Measurements from ENCODE around the gene CHRNA4. TPM values are rescaled to one million over a fixed set of nuclear protein-coding genes. Genes with fewer than 3 reads are reported as not detected.

CHRNA4 gene
- total RNA-seq, 1 experiment from 2014 or later = 2.4 TPM

DNA sequence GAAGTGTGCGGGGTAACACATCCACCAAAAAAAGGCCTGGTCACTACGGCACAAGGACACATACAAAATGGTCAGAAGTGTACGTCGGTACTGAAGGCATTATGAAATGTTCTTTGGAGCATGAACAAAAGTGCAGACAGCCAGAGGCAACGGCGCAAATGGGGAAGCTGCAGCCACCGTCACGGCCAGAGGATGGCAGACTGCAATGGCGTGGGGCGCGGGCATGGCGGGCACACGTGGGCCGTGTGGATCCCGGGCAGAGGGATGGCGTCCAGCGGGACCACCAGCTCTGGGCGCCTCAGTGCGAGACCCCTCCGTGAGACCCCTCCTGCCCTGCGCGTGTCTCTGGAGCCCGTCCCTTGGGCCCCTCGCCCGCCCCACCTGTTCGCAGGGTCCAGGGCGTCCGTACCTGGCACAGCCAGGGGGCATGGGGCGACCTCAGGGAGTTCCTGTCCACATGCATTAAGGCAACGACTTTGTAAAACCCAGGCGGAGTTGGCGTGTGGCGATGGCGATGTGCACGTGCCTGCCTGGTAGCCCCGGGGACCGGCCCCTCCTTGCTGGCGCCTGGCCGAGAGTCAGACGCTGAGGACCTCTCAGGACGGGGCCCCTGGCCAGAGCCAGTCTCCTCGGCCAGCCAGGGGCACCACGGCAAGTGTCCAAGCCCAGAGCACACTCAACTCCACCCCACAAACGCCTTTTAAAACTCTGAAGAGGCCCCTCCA lies 39.5 kb upstream of the CHRNA4 start:
- in situ Hi-C loops (cut with HindIII; ENCODE audit: low pct_unique_long_range_greater_than_20kb, low sequenced_read_pairs) = no loop called here
- Histone ChIP-seq H3K9me3 (ENCODE audit: control insufficient read depth, insufficient read depth, low read depth, low read length) (no peaks in the 10 kb centered on the region), H3K27ac (ENCODE audit: low read length) (no peak overlapping the region), H3K27me3 (ENCODE audit: control insufficient read depth, insufficient read depth, low read length) (no peaks in the 10 kb centered on the region), H3K36me3 (ENCODE audit: control insufficient read depth, insufficient read depth, low read length) (no peaks in the 10 kb centered on the region), H3K4me1 (ENCODE audit: control insufficient read depth, insufficient read depth, low read length) (peaks cover 11% of the 10 kb centered on the region; the same call in 1 of the 2 replicates), H3K4me3 (ENCODE audit: low read depth in 2 of 2, low read length in 2 of 2) (no peak overlapping the region)
- intact Hi-C loops (cut with micrococcal nuclease; ENCODE audit: unreplicated experiment) = no loop called here
- ATAC-seq (no peak), DNase-seq (ENCODE audit: low read depth, low spot score) (no peak)
- BruUV-seq (replicated peaks) = no TSS peak
- ChIA-PET CTCF (no interaction called here), POLR2A (no interaction called here)
- TF ChIP-seq, protein P1, sequence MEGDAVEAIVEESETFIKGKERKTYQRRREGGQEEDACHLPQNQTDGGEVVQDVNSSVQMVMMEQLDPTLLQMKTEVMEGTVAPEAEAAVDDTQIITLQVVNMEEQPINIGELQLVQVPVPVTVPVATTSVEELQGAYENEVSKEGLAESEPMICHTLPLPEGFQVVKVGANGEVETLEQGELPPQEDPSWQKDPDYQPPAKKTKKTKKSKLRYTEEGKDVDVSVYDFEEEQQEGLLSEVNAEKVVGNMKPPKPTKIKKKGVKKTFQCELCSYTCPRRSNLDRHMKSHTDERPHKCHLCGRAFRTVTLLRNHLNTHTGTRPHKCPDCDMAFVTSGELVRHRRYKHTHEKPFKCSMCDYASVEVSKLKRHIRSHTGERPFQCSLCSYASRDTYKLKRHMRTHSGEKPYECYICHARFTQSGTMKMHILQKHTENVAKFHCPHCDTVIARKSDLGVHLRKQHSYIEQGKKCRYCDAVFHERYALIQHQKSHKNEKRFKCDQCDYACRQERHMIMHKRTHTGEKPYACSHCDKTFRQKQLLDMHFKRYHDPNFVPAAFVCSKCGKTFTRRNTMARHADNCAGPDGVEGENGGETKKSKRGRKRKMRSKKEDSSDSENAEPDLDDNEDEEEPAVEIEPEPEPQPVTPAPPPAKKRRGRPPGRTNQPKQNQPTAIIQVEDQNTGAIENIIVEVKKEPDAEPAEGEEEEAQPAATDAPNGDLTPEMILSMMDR (IDR thresholded peaks at IDR 0.05) = no peak; the same call in 1 of the 2 replicates
- TF ChIP-seq TCF7L2 (IDR thresholded peaks at IDR 0.05; ENCODE audit: low read depth, low read length) (no peak), POLR2AphosphoS5 (IDR thresholded peaks at IDR 0.05; ENCODE audit: low read depth, low read length) (no peak), SIN3A (IDR thresholded peaks at IDR 0.05; ENCODE audit: borderline replicate concordance, insufficient read depth, low read depth, low read length) (no peak)
- TF ChIP-seq, protein P2, sequence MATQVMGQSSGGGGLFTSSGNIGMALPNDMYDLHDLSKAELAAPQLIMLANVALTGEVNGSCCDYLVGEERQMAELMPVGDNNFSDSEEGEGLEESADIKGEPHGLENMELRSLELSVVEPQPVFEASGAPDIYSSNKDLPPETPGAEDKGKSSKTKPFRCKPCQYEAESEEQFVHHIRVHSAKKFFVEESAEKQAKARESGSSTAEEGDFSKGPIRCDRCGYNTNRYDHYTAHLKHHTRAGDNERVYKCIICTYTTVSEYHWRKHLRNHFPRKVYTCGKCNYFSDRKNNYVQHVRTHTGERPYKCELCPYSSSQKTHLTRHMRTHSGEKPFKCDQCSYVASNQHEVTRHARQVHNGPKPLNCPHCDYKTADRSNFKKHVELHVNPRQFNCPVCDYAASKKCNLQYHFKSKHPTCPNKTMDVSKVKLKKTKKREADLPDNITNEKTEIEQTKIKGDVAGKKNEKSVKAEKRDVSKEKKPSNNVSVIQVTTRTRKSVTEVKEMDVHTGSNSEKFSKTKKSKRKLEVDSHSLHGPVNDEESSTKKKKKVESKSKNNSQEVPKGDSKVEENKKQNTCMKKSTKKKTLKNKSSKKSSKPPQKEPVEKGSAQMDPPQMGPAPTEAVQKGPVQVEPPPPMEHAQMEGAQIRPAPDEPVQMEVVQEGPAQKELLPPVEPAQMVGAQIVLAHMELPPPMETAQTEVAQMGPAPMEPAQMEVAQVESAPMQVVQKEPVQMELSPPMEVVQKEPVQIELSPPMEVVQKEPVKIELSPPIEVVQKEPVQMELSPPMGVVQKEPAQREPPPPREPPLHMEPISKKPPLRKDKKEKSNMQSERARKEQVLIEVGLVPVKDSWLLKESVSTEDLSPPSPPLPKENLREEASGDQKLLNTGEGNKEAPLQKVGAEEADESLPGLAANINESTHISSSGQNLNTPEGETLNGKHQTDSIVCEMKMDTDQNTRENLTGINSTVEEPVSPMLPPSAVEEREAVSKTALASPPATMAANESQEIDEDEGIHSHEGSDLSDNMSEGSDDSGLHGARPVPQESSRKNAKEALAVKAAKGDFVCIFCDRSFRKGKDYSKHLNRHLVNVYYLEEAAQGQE (IDR thresholded peaks at IDR 0.05; ENCODE audit: insufficient read depth in 1 of 2, low read depth in 2 of 2, low read length in 1 of 2) = no peak

DNA sequence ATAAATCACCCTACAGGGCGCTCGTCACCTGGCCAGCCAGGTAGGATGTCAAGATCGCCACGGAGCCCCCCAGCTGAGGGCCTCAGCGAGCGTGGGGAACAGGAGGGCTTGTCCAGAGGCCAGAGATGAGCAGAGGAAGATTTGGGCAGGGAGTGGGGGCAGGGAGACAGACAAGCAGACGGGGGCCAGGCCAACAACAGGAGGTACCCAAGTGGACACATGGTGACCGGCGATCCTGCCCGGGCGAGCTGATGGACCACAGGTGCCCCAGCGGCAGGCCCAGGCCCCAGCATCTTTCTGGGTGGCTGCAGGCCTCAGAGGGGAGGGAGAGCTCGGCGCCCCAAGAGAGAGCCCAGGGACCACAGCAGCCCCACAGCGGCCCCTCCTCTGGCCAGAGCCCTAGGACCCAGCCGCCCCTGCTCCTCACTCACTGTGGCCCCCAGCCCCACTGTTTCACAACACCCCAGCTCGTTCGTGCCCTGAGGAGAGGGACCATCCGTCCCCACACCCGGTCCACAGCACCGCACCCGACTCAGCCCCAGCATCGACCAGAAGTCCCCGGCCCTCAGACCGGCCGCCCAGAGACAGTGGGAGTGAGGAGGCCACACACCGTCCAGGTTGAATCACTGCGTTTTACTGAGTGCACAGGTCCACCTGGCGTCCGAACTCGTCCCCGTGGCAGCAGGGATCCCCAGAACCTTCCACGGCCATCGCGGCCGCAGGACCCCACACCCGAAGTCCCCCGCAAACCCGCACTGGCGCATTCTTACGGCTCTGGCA lies 38.6 kb upstream of the CHRNA4 start:
- TF ChIP-seq, protein P1 (IDR thresholded peaks at IDR 0.05) = no peak
- no peak for TF ChIP-seq POLR2AphosphoS5 (IDR thresholded peaks at IDR 0.05; ENCODE audit: low read depth, low read length)
- Histone ChIP-seq H3K9me3 (ENCODE audit: control insufficient read depth, insufficient read depth, low read depth, low read length) (no peaks in the 10 kb centered on the region), H3K4me1 (ENCODE audit: control insufficient read depth, insufficient read depth, low read length) (peaks cover 11% of the 10 kb centered on the region; the same call in 1 of the 2 replicates), H3K27me3 (ENCODE audit: control insufficient read depth, insufficient read depth, low read length) (no peaks in the 10 kb centered on the region), H3K36me3 (ENCODE audit: control insufficient read depth, insufficient read depth, low read length) (no peaks in the 10 kb centered on the region), H3K27ac (ENCODE audit: low read length) (no peak overlapping the region), H3K4me3 (ENCODE audit: low read depth in 2 of 2, low read length in 2 of 2) (no peak overlapping the region)
- intact Hi-C loops (cut with micrococcal nuclease; ENCODE audit: unreplicated experiment) = no loop called here
- in situ Hi-C loops (cut with HindIII; ENCODE audit: low pct_unique_long_range_greater_than_20kb, low sequenced_read_pairs) = loop anchor here (25.0 kb wide), 1 partner anchor 112 kb away; the partner anchor contains the start of gene COL20A1
- BruUV-seq (replicated peaks) = no TSS peak
- ATAC-seq (no peak), DNase-seq (ENCODE audit: low read depth, low spot score) (no peak)
- ChIA-PET POLR2A (no interaction called here), CTCF (no interaction called here)
